A549 (cell line): ENCODE data around the gene FAM229B.

ENCODE experiments used
- BHLHE40 ChIP-seq: IDR thresholded peaks from 2 replicates; pipeline ENCODE4 v1.6.1; 2012; ENCODE audit warnings: low read depth, low read length, inconsistent platforms
- CTCF ChIP-seq: fragments of >200 bp; sonication (Bioruptor Twin); formaldehyde crosslinking; IDR thresholded peaks from 3 replicates; pipeline ENCODE4 v1.5.1; 2016
- EP300 ChIP-seq, 2 experiments: fragments of >200 bp; sonication (Bioruptor Twin); formaldehyde crosslinking; IDR thresholded peaks; 2 replicates in 1 of 2; 3 replicates in 1 of 2; pipeline ENCODE4 v1.6.1; 2016 to 2017
- FOSB ChIP-seq: fragments of 250-450 bp; sonication (Bioruptor Pico); IDR thresholded peaks from 2 replicates; pipeline ENCODE4 v1.5.0; 2020; ENCODE audit warnings: mild to moderate bottlenecking, moderate library complexity
- JUN ChIP-seq, 2 experiments: fragments of >200 bp; sonication (Bioruptor Twin); formaldehyde crosslinking; IDR thresholded peaks; 2 replicates in 1 of 2; 3 replicates in 1 of 2; pipeline ENCODE4 v1.6.1; 2016 to 2017
- MAFK ChIP-seq: fragments of 450-650 bp; IDR thresholded peaks from 2 replicates; pipeline ENCODE4 v1.6.1; 2014; ENCODE audit not compliant: partially characterized antibody
- MAX ChIP-seq: IDR thresholded peaks from 2 replicates; pipeline ENCODE4 v1.6.1; 2012
- POLR2A ChIP-seq: IDR thresholded peaks from 2 replicates; pipeline ENCODE4 v1.6.1; 2012; ENCODE audit warnings: mild to moderate bottlenecking, low read length
- REST ChIP-seq: fragments of 200-600 bp; sonication (generic); IDR thresholded peaks from 2 replicates; pipeline ENCODE4 v1.6.1; 2016; ENCODE audit warnings: antibody characterized with exemption, mild to moderate bottlenecking, moderate library complexity

DNA sequence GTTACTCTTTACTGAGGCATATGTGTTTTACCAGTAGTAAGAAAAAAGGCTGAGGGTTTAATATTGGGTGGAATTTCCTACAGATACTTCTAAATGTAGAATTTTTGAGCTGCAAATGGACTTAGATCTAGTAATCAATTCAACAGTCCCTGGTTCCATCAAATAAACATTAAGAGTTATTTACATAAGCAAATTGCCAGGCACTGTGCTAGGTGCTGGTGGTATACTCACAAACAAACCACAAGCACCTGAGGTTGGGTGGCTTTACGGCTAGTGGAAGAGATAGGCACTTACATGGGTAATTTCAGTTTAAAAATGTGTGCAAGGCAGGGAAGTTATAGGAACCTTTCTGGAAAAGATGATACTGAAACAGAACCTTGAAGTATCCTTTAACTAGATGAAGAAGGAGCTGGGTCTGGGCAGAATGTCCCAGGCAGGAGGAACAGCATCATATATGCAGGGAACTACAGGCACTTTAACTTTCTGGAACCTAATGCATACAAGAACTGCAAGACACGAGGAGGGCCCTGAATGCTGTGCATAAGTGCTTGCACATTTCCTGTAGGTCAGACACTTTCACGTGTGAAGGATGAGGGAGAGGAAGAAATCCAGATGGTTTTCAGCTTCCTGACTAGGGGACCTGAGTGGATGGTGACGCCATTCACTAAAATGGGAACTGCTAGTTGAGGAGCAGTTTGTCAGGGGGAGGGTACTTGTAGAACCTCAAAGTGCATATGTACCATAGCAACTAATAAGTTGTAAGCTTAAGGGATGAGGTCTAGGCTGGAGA, 29.0 kb upstream of the FAM229B start:
- TF ChIP-seq MAFK (no peak), CTCF (no peak), JUN (IDR thresholded peaks at IDR 0.05) (no peak), POLR2A (no peak), REST (no peak), EP300 (IDR thresholded peaks at IDR 0.05) (no peak), BHLHE40 (no peak), FOSB (CRISPR knock-in tag) (no peak), MAX (no peak)
